Tibial nerve (tissue), 4 donors: ENCODE measurements around the gene DNASE1L2. TPM values are rescaled to one million over a fixed set of nuclear protein-coding genes. Genes with fewer than 3 reads are reported as not detected.

Experiments used
- DNase-seq, 2 donors: peaks; one replicate each; pipeline ENCODE4 v3.0.0-alpha.2; 2019; ENCODE audit warnings: low spot score in 2 of 2
- H3K27ac ChIP-seq, 4 donors: fragments of 200-600 bp; sonication (generic) in 3 of 4; one replicate each; pipeline ENCODE4 v1.5.1; 2017 to 2019; ENCODE audit warnings: mild to moderate bottlenecking in 1 of 4
- H3K27me3 ChIP-seq, 2 donors: fragments of 200-600 bp; sonication (generic) in 1 of 2; one replicate each; pipeline versions ENCODE4 v1.5.1 to v1.6.0; 2017 to 2019
- H3K36me3 ChIP-seq, 3 donors: fragments of 200-600 bp; sonication (generic); one replicate each; pipeline ENCODE4 v1.5.1; 2018 to 2019
- H3K4me1 ChIP-seq, 4 donors: fragments of 200-600 bp; sonication (generic) in 3 of 4; one replicate each; pipeline ENCODE4 v1.5.1; 2017 to 2019
- H3K4me3 ChIP-seq, 4 donors: fragments of 200-600 bp; sonication (generic) in 3 of 4; one replicate each; pipeline ENCODE4 v1.5.1; 2017 to 2019; ENCODE audit warnings: mild to moderate bottlenecking in 1 of 4, moderate library complexity in 1 of 4
- H3K9me3 ChIP-seq, 4 donors: fragments of 200-600 bp; sonication (generic) in 3 of 4; one replicate each; pipeline ENCODE4 v1.5.1; 2017 to 2019
- EP300 ChIP-seq, 2 donors: sonication (generic); formaldehyde crosslinking; IDR thresholded peaks; one replicate each; pipeline ENCODE4 v1.6.1; 2017; ENCODE audit warnings: antibody characterized with exemption in 2 of 2, mild to moderate bottlenecking in 1 of 2
- POLR2A ChIP-seq, 2 donors: fragments of 450-650 bp; IDR thresholded peaks; one replicate each; pipeline ENCODE4 v1.6.1; 2017; ENCODE audit warnings: antibody characterized with exemption in 2 of 2, mild to moderate bottlenecking in 2 of 2, moderate library complexity in 2 of 2
- WGBS, 2 donors: methylation state at CpG; one replicate each; pipeline ENCODE4 v1.1.5; 2018; 5-methylcytosine and 5-hydroxymethylcytosine counted together
- total RNA-seq, 4 donors: library from RNA; depleted of rRNA; stranded (reverse); fragments of >200 nt; gene quantifications; one replicate each; pipeline ENCODE4 v1.1.0, GENCODE V29; 2016
- TF ChIP-seq, protein P1 (sequence below), 5 experiments: fragments of 200-600 bp in 3 of 5; fragments of 450-650 bp in 2 of 5; sonication (generic) in 3 of 5; IDR thresholded peaks; one replicate each; pipeline ENCODE4 v1.5.1; 2016 to 2019; ENCODE audit warnings: antibody characterized with exemption in 5 of 5, mild to moderate bottlenecking in 3 of 5, moderate library complexity in 2 of 5

The DNASE1L2 gene
- total RNA-seq, 4 donors from 2014 or later: 0.39 to 5.4 (median 0.64) TPM

DNA sequence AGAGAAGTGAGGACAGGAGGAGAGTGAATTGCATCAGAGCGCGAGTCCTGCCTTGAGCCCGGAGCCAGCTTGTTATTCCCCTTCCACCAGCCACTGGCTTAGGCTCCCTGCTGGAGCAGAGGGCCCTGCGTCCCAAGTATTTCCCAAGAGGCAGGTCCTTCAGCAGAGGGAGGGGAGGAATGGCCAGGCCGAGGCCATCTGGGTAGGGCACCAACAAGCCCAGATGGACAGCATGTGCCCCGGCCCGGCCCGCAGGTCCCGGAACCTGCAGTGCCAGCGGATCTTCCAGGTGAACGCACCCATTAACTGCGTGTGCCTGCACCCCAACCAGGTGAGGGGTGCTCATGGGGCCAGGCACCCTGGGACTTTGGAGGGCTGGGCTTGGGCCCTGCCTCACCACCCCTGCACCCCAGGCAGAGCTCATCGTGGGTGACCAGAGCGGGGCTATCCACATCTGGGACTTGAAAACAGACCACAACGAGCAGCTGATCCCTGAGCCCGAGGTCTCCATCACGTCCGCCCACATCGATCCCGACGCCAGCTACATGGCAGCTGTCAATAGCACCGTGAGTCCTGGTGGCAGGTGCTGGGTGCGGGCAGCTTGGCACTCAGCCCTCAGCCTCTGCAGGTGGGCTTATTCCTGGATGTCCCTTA is 29.3 kb upstream of the DNASE1L2 start:
- Histone ChIP-seq H3K27ac (peak overlapping the region in 1 of 4 donors; percentile 94), H3K4me1 (peaks cover 0 to 36% (median 12%) of the 10 kb centered on the region in 4 donors), H3K36me3 (peaks cover 0 to 42% (median 14%) of the 10 kb centered on the region in 3 donors), H3K4me3 (no peak overlapping the region), H3K27me3 (no peaks in the 10 kb centered on the region), H3K9me3 (no peaks in the 10 kb centered on the region)
- no peak for TF ChIP-seq EP300 (IDR thresholded peaks at IDR 0.05)
- no peak for TF ChIP-seq POLR2A (IDR thresholded peaks at IDR 0.05)
- TF ChIP-seq, protein P1, sequence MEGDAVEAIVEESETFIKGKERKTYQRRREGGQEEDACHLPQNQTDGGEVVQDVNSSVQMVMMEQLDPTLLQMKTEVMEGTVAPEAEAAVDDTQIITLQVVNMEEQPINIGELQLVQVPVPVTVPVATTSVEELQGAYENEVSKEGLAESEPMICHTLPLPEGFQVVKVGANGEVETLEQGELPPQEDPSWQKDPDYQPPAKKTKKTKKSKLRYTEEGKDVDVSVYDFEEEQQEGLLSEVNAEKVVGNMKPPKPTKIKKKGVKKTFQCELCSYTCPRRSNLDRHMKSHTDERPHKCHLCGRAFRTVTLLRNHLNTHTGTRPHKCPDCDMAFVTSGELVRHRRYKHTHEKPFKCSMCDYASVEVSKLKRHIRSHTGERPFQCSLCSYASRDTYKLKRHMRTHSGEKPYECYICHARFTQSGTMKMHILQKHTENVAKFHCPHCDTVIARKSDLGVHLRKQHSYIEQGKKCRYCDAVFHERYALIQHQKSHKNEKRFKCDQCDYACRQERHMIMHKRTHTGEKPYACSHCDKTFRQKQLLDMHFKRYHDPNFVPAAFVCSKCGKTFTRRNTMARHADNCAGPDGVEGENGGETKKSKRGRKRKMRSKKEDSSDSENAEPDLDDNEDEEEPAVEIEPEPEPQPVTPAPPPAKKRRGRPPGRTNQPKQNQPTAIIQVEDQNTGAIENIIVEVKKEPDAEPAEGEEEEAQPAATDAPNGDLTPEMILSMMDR (IDR thresholded peaks at IDR 0.05): no peak
- no peak for DNase-seq
- WGBS, 2 donors: 87 to 98% methylated on average over 12 to 17 of the region's 23 CpGs

DNA sequence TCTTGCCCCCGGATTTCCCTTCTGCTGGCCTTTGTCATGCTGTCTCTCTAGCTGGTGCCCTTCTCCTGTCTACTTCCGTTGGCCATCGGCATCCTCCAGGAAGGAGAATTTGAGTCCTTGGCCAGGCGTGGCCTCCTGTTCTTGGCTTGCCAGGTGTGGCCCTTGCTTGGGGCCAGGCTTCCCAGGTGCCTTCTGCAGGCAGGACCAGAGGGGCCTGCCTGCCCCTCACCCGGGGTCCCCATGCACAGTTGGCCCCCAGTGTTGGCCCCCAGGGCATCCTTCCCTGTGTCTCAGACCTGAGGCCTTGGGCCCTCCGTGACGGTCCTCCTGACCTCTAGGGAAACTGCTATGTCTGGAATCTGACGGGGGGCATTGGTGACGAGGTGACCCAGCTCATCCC is 28.4 kb upstream of the DNASE1L2 start:
- no peak overlapping the region for H3K27ac ChIP-seq
- no peak for TF ChIP-seq POLR2A (IDR thresholded peaks at IDR 0.05)
- TF ChIP-seq, protein P1 (IDR thresholded peaks at IDR 0.05): no peak
- no peak for TF ChIP-seq EP300 (IDR thresholded peaks at IDR 0.05)
- 87 to 91% methylated on average over 9 of the region's 9 CpGs for WGBS, 2 donors

DNA sequence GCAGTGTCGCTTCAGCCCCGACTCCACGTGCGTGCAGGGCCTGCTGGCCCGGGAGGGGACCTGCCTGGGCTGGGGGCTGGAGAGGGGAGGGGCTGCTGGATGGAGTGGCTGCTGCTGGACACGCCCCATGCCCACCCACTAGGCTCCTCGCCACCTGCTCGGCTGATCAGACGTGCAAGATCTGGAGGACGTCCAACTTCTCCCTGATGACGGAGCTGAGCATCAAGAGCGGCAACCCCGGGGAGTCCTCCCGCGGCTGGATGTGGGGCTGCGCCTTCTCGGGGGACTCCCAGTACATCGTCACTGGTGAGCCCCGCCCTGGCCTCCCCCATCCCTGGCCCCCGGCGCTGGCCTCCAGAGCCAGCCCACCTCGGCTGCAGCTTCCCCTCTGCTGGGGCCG is 27.9 kb upstream of the DNASE1L2 start:
- Histone ChIP-seq H3K27me3 (no peaks in the 10 kb centered on the region), H3K4me1 (peaks cover 0 to 50% (median 22%) of the 10 kb centered on the region in 4 donors), H3K27ac (no peak overlapping the region), H3K36me3 (peaks cover 0 to 48% (median 14%) of the 10 kb centered on the region in 3 donors), H3K4me3 (no peak overlapping the region), H3K9me3 (no peaks in the 10 kb centered on the region)
- 79 to 85% methylated on average over 14 to 23 of the region's 23 CpGs for WGBS, 2 donors
- TF ChIP-seq EP300 (IDR thresholded peaks at IDR 0.05): no peak
- DNase-seq: no peak

More for the DNA sequence above, 28.4 kb upstream of the DNASE1L2 start:
- H3K36me3 ChIP-seq: peaks cover 0 to 48% (median 14%) of the 10 kb centered on the region in 3 donors
- peaks cover 0 to 46% (median 18%) of the 10 kb centered on the region in 4 donors for H3K4me1 ChIP-seq
- H3K27me3 ChIP-seq: no peaks in the 10 kb centered on the region
- no peak for DNase-seq
- H3K4me3 ChIP-seq: no peak overlapping the region
- no peaks in the 10 kb centered on the region for H3K9me3 ChIP-seq

DNA sequence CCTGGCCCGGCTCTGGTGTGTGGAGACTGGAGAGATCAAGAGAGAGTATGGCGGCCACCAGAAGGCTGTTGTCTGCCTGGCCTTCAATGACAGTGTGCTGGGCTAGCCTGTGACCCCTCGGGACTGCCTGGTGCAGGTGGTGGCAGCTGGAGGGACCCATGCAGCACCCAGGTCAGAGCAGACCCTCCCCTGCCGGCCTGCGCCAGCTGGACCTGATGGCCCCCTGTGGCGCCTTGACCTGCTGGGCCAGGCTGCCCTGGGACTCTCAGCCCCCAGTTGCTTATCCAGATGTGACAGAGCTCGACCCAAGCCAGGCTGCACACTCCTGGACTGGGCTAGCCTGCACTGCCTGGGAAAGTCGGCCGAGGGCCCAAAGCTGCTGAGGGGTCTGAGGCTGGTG is 27.5 kb upstream of the DNASE1L2 start:
- WGBS, 2 donors: 78 to 92% methylated on average over 4 to 9 of the region's 9 CpGs
- H3K9me3 ChIP-seq: no peaks in the 10 kb centered on the region
- H3K27ac ChIP-seq: no peak overlapping the region
- TF ChIP-seq, protein P1 (IDR thresholded peaks at IDR 0.05): no peak
- no peak for TF ChIP-seq POLR2A (IDR thresholded peaks at IDR 0.05)
- no peak for TF ChIP-seq EP300 (IDR thresholded peaks at IDR 0.05)
- H3K4me3 ChIP-seq: no peak overlapping the region
- H3K36me3 ChIP-seq: peaks cover 0 to 48% (median 14%) of the 10 kb centered on the region in 3 donors
- H3K4me1 ChIP-seq: peaks cover 0 to 55% (median 27%) of the 10 kb centered on the region in 4 donors
- H3K27me3 ChIP-seq: no peaks in the 10 kb centered on the region
- DNase-seq: no peak

DNA sequence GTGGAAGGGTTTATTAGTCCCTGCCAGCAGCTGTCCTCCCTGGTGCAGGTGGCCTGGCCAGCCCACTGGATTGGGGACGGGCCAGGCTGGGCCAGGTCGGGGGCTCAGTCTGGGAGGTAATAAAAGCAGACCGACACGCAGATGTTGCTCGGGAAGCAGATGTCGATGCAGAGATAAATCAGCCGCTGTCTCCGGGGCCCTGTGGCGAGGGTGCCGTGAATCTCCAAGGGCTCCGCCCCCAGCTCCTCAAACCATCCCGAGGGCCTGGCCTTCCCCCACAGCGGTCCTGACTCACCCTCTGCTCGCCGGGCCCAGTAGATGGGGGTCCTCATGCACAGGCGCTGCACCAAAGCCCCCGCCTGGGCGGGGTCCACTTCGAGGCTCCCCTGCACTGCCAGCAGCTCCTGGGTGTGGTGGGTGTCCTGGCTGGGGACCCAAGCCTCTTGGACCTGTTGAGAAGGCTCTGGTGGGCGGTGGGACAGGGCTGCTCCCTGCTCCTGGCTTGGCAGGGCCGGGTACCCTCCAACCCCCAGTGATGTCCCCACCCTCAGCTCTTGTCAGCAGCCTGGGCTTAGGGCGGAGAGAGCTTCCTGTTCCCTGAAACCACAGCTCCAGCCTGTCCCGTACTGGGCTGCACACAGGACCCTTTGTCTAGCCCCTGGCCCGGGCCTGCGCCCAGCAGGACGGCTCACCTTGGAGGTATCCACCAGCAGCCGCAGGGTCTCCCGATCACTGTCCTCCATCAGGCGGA is 26.8 kb upstream of the DNASE1L2 start:
- 78 to 79% methylated on average over 17 to 21 of the region's 29 CpGs for WGBS, 2 donors

More for the DNA sequence above, 26.8 kb upstream of the DNASE1L2 start:
- no peak overlapping the region for H3K4me3 ChIP-seq
- no peaks in the 10 kb centered on the region for H3K9me3 ChIP-seq
- H3K27me3 ChIP-seq: no peaks in the 10 kb centered on the region
- H3K4me1 ChIP-seq: peaks cover 0 to 60% (median 31%) of the 10 kb centered on the region in 4 donors
- TF ChIP-seq, protein P1 (IDR thresholded peaks at IDR 0.05): no peak
- TF ChIP-seq POLR2A (IDR thresholded peaks at IDR 0.05) (no peak), EP300 (IDR thresholded peaks at IDR 0.05) (no peak)
- peaks cover 0 to 48% (median 14%) of the 10 kb centered on the region in 3 donors for H3K36me3 ChIP-seq
- no peak overlapping the region for H3K27ac ChIP-seq
- DNase-seq: no peak
